Midbrain (tissue), 1 donor: Measurements from ENCODE around the gene AP5B1.
"Not testable (repeated sequence)": the region's sequence is repeated elsewhere in the genome, so short reads cannot be mapped to it uniquely, and the experiment has no call there.

ENCODE experiments used
- DNase-seq: peaks from one replicate; lab custom pipeline; 2025; lab: John Stamatoyannopoulos, UW

Gene AP5B1

DNA sequence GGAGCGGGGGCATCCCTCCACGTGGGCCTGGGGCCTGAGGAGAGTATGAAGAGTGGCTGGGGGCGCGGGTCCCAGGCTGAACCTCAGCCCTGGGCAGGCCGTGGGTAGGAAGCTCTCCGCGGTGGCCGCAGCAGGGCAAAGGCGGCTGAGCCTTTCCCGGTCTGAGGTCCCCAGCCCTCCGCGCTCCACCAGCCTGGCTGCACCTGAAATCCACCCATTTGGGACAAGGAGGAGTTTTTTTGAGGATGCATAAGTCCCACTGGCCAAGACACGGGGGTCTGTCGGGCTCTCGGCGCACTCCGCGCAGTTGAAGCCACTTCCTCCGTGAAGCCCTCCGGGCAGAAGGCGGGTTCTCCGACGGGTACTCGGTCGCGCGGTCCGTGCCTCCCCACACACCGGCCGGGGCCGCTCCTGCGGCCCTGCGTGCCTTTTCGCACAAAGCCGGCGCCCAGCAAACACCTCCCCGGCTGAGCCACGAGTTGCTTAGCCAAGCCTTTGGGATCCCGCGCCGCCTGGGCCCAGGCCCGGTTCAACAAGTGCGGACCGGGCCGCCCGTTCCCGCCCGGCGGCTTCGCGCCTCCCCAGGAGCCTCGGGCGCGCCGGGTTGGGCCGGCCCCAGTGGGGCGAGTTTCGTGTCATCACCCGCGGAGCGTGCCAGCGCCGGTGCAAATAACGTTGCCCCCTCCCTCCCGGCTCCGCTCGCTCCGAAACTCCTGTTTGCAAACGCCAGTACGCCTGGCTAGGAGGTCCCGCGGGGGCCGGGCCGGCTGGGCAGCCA is 5.4 kb upstream of the AP5B1 start:
- DNase-seq: no peak

DNA sequence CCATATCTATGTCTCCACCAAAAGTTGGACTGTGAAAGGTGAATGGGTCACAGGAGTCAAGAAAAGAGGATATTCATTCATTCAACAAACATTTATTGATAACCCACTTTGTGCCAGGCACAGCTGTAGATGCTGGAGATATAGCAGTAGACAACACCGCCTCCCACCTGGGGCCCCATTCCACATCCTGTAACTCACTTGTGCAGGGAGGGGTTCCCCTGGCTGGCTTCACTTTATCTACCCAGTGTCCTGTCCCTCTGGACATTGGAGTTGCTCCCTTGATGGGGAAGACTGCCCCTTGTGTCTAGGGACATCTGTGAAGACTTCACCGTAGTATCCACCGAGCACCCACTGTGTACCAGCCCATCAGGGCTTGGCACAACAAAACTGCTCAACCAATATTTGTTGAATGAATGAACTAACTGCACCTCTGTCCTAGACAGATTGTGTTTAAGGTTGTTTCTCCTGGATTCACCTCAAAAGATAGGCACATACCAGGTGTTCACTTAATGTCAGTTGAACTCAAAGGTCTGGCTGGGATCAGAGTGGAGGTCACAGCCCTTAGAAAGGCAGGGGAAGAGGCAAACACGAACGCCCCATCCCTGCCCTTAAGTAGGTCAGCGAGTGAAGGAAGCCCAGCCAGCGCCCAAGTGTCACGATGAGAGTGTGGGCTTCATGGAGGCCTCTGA is 4.7 kb upstream of the AP5B1 start:
- no peak for DNase-seq

DNA sequence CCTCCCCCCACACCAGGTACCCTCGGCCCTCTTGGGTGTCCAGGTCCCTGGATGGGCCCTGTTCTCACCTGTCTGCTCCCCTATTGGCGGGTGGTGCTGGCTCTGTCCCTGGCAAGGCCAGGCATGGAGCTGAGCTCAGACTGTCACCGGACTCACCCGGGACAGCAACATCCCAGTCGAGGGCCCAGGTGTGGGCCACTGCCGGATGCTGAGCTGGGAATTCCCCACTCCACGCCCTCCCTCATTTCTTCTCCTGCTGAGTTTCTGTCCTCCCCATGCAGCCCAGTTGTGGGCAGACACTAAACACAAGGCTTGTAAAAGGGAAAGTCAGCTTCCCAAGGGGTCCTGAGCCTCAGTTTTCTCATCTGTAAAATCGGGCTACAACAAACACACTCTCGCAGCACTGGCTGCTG is 2.0 kb upstream of the AP5B1 start:
- DNase-seq: no peak

DNA sequence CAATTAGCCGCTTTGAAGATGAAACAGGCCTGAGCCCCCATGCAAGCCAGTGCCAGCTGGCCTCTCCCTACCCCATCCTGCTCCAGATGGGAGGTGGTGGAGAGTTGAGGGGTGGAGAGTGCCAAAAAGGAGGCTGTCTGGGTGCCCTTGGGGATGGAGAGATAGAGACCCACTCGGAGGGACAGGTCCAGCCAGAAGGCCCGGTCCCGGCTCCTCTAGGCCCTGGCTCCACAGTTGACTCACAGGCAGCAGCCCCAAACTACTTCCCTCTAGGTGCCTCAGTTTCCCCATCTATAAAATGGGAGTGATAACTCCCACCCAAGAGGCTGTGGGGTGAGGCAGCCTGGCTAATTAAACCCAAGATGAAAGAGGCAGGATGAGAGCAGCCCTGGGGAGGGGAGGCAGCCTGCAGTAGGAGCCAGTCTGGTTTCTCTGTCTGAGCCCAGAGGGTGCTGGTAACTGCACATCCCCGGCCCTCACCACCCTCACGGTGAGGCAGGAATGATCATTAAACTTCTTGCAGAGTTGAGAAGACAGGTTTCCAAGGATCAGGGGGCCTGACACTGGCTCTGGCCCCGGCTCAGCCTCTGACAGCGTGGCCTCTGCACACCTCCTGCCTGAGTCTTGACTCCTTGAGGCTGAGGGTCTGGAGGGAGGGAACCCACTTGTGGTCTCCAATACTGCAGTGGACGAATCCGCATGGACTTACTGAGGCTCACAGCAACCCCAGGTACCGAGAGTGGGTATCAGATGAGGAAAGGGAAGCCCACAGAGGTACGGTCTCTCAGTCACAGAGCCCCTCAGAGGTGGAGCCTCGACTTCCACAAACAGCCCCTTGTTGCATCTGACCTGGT is 1.4 kb upstream of the AP5B1 start:
- DNase-seq: no peak

DNA sequence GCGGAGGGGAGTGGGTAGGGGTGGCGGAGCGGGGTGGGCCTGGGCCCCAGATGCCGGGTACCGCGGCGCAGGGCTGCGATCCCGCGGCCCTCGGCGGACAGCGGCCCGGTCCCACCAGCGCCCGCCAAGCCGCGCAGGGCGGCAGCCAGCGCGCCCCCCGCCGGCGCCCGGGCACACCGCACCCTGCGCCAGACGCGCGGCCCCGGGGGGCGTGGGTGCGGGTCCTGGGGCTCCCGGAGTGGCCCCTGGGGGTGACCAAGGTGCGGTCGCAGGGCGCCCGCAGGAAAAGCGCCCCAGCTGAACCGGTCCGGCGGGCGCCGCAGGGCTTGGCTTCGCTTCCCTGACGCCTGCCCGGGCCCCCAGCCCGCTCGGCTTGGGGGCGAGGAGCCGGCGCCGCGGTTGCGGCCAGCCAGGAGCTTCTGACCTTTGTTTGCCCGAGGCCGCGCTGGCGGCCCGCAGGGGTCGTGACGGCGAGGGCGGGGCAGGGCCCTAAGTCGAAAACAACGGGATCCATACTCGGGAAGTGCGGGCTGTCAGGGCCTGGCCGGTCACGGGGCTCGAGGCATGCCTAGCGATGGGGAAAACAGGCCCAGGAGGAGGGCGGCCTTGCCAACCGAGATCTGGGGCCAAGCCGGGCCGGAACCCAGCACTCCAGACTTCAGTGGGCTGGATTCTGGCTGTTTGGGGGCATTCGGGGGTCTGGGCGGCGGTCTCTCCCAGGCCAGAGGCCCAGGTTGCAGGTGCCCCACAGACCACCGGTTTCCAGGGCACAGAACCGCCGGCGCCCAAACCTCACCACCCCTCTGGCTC is 581 bp upstream of the AP5B1 start:
- DNase-seq: no peak

DNA sequence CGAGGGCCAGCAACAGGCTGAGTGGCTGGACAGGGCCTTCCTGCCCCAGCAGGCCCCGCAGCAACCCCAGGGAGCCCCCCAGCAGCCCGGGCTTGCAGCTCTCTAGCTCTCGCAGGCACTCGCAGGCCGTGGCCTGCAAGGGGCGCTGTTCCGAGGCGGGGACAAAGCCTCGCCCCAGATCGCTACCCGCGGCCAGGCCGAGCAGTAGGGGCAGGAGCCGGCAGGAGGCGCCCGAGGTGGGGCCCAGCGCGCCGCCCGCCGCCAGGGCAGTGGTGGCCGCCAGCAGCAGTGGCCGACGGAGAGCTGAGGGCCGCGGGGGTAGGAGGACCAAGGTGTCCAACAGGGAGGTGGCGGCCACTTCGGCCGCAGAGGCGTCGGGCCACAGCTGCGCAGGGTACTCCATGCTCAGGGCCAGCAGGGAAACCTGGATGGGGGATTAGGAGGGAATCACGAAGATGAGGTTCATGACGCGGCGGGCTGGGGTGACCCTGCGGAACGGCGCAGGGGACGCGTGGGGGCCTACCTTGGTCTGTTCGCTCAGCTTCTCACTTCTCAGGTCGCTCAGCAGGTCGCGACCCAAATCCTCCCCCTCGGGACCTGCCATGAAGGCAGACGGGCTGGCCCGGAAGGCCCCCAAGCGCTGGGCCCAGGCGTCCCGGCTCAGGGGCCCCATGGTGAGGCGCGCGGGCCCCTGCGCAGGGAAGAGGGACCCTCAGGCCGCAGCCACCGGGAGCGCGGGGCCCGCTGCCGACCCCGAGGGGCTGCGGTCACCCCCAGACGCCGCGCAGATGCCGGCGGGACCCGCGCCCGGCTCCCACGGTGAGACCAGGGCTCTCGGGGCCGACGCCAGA is 632 bp downstream of the AP5B1 start:
- peak; percentile 59 for DNase-seq

DNA sequence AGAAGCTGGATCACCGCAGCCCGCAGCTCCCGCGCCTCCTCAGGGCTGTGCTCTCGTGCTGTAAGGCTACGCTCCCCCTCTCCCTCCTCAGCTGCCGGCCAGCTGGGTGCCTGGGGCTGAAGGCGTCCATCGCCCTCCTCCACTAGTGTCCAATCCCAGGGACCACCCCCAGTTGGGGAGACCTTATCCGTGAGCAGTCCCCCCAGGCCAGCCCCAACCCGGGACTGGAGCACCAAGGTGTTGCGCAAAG is 1.2 kb downstream of the AP5B1 start:
- no peak for DNase-seq

DNA sequence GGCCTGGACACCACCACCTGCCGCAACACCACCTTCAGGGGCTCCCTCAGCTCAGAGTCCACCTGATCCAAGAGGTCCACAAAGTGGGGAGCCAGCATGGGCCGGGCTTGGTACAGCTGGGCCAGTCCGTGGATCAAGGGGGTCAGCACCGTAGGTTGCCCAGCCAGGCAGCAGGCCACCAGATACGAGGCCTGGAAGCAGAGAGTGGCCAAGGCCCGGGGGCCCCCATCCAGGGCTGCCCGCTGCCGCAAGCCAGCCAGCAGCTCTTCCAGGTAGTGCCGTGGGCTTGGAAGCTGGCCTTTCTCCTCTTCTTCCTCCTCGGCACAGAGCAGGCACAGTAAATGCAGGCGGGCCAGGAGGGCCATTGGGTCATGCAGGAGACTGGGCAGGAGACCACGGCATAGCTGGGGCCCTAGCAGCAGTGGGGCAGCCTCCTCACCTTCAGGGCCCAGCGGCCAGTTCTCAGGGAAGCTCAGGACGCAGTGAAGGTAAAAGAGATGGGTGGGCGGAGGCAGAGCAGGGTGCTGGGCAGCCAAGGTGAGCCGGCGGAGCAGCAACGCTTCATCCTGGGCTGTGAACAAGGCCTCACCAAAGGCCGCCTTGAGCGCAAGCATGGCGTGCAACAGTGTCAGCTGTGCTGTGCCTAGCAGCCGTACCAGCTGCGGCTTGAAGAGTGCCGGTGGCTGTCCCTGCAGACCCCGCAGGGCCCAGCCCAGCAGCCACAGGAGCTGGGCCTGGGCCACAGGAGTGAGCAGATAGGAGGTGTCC is 1.7 kb downstream of the AP5B1 start:
- no peak for DNase-seq

DNA sequence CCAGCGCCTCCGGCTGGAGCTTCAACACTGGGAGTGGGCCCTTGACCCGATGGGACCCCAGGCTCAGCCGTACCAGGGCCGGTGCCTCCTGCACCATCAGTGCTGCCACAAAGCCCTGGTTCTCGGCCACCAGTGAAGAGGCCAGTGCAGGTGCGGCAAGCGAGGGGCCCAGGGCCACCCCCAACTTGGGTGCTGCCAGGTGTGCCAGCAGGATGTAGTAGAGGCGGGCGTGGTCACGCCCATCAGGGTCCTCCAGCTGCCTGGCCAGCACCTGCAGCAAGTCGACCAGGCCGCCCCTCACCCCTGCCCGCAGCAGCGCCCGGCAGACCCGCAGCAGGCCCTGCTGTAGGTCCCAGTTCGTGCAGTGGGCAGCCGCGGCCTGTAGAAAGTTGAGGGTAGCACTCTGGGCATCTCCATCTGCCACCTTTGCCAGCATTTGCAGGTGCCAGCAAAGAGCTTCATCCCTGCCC is 2.3 kb downstream of the AP5B1 start:
- no peak for DNase-seq

DNA sequence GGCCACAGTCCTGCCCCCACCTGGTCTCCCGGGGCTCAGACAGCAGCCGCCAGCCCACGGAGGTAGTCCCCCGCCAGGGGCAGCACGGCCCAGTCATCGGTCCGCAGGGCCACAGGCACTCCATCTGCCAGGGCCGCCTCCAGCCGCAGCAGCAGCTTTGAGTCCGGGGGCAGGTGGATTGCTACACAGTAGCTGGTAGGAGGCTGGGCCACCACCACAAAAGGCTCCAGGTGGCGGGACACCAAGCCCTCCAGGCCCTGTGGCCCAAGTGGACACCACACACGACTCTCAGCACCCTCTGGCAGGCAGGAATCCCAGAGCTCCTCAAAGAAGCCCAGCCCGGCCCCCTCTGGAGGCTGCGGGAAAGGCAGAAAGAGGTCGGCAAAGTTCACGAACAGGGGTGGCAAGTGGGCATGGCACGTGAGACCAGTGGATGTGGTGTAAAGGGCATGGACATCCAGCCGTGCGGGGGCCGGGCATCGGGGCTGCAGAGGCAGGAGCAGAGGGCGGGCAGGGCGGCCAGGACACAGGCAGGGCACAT is 2.9 kb downstream of the AP5B1 start:
- no peak for DNase-seq

DNA sequence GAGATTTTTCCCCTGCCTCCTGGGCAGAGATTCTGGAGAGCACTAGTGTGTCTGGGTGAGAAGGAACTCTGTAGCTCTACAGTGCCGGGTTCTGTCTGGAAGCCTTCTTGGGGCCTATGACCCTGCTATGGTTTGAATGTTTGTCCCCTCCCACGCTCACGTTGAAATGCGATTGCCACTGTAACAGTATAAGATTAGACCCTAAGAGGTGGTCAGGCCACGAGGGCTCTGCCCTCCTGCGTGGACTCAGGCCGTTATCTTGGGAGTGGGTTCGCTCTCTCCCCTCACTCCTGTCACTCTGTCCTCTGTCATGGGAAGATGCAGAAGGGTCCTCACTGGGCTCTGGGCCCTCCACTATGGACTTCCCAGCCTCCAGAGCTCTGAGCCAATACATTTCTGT is 3.5 kb downstream of the AP5B1 start:
- DNase-seq: no peak

DNA sequence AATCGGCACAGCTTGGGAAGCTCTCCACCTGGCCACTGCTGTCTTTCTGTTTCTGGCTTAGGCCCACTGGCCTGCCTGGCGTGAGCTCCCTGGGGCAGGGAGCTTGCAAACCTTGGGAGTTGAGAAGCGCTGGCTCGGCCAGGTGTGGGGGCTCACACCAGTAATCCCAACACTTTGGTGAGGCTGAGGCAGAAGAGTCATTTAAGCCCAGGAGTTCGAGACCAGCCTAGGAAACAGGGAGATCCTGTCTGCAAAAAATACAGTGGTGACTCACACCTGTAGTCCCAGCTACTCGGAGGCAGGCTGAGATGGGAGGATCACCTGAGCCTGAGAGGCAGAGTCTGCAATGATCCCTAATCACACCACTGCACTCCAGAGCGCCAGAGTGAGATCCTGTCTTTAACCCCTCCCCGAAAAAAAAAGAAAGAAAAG is 4.0 kb downstream of the AP5B1 start:
- DNase-seq: no peak

DNA sequence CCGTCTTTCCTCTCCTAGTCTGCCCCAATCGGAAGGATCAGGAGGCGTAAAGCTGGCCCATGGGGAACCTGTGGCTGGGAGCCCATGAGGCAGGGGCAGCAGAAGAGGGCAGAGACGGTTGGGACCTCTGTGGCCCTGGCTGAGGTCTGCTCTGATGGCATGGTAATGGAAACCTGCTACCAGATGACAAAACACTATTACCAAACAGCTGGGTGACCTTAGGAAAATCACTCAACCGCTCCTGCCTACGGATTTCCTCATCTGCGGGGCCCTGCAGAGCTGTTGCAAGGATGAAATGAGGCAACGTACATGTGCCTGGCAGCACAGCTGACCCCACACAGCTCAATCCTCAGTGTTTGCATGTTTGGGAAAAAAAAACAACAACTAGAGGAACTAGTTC is 4.6 kb downstream of the AP5B1 start:
- DNase-seq: no peak

DNA sequence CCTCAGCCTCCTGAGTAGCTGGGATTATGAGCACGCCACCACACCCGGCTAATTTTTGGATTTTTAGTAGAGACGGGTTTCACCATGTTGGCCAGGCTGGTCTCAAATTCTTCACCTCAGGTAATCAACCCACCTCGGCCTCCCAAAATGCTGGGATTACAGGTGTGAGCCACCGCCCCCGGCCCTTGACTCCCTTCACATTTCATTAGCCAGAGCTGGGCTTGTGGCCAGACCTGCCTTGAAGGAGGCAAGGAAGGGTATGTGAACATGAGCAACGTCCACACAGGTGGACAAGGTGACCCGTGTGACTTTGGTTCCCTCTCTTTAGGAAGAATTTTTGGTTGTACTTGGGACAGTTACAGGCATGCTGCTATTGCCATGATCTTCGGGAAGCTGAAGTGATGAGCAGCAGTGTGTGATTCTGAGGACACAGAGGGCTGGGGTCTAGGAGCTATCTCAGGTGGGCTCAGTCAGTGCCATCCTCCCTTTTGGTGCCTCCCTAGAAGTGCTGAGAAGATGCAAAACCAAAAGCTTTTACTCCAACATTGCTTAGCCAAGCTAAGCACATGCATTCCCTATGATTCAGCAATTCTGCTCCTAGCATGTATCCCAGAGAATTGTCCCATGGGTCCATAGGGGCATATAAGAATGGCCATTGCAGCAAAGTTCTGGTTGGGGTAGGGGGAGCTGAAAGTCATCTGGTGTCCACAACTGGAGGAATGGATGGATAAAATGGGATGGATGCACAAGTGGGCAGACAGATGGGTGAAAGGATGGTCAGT is 6.1 kb downstream of the AP5B1 start:
- no peak for DNase-seq

DNA sequence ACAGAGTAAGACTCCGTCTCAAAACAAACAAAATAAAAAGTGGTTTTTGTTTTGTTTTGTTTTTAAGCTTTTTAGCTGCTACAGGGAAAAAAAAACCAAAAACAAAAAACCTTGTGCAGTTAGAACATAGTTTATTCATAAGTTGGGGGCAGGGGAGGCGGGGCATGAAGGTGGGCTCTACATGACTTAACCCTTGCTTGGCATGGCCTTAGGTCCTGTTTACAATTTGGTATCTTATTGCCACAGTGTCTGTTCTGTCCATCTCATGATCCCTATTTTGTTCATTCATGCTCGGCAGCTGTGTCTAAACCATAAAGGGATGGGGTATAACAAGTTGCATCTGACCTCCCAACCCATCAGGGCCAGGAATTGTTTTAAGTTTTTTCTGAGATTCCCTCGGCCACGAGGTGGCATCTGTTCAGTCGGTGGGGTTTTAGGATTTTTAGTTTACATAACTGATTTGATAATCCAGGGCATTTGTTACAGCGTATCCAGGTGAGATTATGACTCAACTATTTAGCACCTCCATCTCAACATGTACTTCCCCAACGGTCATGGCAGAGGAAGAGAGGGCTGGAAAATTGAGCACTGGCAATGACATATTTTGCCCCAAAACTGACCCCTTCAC is 6.9 kb downstream of the AP5B1 start:
- DNase-seq: no peak

DNA sequence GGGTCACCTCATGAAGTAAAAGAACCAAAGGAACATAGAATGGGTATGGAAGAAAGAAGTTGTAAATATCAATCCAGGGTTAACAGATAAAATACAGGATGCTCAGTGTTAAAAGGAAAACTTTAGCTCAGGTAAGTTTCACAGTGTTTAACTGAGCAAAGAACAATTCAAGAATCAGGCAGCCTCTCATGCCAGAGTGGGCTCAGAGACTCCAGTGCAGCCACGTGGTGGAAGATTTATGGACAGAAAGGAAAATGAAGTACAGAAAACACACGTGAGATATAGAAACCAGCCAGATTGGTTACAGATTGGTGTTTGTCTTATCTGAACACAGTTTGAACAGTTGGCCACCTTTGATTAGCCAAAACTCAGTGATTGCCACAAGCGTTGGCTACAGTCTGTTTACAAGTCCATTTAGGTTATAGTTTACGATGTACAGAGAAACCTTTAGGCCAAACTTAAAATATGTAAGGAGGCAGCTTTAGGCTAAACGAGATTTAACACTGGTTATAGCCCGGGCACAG is 9.1 kb downstream of the AP5B1 start:
- no peak for DNase-seq

DNA sequence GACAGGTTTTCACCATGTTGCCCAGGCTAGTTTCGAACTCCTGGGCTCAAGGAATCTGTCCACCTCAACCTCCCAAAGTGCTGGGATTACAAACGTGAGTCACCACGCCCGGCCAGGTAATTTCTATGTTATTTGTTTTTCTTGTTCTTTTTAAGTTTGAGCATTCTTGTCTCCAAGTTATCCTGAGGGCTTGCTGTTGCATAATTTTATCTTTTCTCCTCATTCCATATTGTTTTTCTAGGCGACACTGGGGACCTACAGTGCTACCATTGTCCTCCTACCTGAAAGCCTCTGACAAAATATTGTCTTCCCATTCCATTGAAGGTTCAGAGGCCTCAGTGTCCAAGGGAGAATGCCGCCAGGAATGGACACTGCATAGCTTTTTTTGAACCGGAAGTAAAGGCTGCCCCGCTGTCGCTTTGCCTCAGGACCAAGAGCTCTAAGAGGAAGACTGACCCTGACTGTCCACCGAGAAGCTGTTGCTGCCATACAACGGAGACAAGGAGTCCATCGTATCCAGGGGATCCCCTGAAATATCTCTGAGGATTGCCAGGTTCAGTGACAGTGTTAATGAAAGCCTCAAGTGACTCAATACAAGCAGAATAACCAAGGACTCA is 9.7 kb downstream of the AP5B1 start:
- no peak for DNase-seq

DNA sequence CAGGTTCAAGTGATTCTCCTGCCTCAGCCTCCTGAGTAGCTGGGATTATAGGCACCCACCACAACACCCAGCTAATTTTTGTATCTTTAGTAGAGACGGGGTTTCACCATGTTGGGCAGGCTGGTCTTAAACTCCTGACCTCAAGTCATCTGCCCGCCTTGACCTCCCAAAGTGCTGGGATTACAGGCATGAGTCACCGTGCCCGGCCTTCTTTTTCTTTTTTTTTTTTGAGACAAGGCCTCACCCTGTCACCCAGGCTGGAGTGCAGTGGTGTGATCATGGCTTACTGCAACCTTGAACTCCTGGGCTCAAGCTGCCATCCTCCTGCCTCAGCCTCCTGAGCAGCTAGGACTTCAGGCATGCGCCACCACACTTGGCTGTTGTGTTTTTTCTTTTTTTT is 13.0 kb downstream of the AP5B1 start:
- not testable (repeated sequence) for DNase-seq
